GM21526 (cell line): ENCODE data around the gene LIMS2.

Source experiments
- ATAC-seq: cut with Tn5 transposase; IDR thresholded peaks from one replicate; pipeline ENCODE4 v1.9.1; 2021; ENCODE audit warnings: moderate library complexity; ENCODE audit not compliant: unreplicated experiment, low FRiP score

Gene LIMS2

DNA sequence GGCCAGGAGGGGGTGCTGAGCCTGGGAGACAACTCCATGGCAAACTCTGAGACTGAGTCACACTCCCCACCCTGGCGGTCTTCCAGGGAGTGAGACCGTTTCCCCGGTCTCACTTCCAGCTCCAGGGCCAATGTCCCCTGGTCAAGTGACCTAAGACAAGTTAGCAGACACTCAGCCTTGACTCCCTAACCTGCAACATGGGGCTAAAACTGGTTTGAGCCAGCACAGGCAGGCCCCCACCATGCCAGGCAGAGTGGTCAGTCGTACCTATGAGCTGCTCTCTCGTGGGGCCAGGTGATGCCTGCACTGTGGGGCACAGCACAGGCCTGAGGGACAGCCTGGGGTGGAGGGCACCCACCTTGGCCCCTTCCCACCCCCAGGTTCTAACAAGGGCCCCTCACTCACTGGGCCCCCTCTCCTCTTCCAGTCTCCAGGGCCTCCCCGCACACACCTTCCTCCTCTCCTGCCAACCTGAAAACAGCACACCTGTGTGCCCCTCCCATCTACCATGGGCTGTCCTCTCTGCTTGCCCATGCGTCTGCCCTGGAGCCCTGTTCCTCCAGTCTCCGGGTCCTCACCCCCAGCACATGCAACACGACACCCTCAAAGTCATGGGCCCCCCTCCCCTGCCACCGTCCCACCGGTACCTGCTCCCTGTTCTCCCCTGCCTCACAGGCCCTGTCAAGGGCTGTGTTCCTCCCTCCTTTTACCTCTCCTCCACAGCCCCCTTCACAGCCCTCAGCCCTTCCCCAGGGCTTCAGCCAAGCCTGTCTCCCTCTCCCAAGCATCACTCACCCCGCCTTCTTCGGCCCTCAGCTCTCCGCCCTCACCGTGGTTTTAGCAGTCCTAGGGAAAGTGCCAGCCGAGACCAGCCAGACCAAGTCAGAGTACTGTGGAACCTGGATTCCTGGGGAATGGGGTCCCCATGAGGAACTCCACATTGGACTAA is 27.8 kb downstream of the LIMS2 start:
- ATAC-seq: no peak

- ATAC-seq: no peak
These were observed 28.7 kb downstream of the LIMS2 start for GRCh38 chr2:127646487-127647241.

DNA sequence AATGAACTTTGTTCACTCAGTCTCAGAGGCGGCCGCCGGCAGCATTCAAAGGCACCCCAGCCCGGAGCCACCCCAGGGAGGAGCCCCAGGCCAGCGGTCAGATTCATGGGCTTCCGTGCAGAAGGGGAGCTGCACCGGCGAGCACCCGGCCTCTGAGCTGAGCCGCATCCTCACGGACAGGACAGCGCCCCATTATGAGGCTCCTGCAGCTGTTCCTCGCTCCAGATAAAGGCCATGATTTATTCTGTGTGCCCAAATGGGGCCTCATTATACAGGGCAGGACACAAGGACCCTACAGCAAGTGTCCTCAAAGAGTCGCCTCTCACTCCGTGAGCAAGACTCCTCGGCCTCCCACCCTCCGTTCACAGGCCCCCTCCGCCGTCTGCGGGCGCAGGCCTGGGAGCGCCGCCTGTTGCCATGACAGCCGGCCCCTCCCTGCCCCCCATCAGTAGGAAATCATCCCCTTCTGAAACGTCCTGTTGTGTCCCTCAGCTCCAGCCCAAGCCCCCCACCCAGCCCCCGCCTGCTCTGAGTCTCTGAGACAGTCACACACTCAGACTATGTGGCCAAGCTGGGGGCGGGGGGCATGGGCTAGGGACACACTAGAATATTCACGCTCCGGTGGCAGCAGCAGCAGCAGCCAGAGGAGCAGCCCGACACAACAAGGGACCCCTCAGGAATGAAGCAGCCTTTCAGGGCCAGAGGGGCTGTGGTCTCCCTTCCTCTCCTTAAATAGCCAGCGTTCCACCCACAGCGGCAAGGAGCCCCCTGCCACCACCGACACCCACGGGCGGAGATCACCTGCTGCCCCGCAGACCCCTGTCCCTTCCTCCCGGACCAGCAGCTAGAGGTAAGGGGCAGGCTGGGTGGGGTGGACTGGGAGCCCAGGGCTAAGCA is 29.7 kb downstream of the LIMS2 start, which contains the start of gene GPR17:
GPR17 (plus strand) TSS at position 759 of the 897 bp plus-strand sequence. CDS start 4,583 bp downstream, outside the sequence.
- no peak for ATAC-seq

- ATAC-seq: no peak
These were observed 30.3 kb downstream of the LIMS2 start for GRCh38 chr2:127645026-127645394.

GRCh38 chr2:127644066-127645025 is 31.0 kb downstream of the LIMS2 start:
- no peak for ATAC-seq

GRCh38 chr2:127643439-127644065 is 31.8 kb downstream of the LIMS2 start:
- ATAC-seq: no peak

DNA sequence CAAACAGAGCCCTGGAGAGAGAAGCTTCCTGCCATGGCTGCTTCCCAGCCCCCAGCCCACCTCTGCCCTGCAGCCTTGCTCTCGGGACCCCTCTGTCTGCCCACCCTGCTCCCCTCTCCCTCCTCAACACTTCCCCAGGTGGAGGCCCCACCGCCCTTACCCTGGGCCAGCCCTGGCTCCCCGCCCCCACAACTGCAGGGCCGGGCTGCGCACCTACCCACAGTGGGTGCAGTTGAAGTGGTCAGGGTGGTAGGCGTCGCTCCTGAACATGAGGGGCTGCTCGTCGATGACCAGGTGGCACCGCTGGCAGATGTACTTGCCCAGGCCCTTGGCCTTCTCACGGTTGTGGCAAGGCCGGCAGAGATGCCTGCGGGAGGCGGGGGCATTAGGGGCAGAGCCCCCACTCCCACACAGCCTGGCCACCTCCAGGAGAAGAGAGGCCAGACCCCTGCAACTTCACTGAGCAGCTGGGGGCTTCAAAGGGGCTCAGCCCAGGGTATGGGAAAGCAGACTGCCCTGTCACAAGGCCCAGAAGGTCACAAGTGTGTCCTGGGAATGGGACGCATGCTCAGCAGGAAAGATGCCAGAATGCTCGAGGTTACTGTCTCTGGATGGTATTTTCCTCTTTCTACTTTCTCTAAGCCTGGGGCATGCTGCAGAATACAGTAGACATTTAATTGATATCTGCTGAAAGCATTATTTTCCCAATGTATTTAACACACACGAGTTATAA is 32.5 kb downstream of the LIMS2 start:
- ATAC-seq: no peak

- no peak for ATAC-seq
These were observed 33.4 kb downstream of the LIMS2 start for GRCh38 chr2:127641846-127642507.

GRCh38 chr2:127641133-127641532 is 34.2 kb downstream of the LIMS2 start:
- ATAC-seq: no peak

GRCh38 chr2:127640082-127641072 is 35.0 kb downstream of the LIMS2 start:
- no peak for ATAC-seq

- no peak for ATAC-seq
These were observed 36.2 kb downstream of the LIMS2 start for GRCh38 chr2:127639111-127639474.

DNA sequence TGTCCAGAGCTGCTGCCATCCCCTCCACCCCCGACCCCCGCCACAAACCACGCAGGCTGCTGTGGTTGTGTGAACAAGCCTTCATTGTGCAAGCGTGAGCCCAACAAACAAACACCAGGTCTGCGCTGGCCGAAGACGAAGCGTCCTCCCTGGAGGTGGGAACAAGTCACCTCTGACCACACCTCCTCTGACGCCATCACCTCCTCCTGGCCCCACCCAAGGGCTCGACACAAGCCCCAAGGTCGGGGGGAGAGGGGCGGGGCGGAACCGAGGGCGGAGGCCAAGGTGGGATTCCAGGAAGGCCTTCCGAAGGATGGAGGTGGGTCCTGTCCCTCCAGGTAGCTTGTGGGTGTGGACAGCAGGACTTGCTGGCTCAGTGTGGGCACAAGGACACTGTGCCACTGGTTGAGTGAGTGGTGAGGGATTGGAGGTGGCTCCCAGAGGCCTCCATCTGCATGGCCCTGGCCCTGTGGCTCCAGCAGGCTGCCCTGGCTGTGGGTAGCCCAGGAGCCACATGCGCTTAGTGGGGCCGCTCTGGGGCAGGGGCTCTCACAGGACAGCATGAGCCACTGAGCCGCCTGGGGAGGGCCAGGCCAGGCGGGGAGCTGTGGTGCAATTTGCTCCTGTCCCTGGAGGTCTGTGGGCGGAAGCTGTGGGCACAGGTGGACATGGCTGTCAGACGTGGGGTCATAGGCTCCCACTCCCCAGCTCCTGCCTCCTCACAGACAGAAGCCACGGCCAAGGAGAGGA is 36.8 kb downstream of the LIMS2 start:
- ATAC-seq: no peak

GRCh38 chr2:127637725-127638252 is 37.5 kb downstream of the LIMS2 start:
- ATAC-seq: no peak

DNA sequence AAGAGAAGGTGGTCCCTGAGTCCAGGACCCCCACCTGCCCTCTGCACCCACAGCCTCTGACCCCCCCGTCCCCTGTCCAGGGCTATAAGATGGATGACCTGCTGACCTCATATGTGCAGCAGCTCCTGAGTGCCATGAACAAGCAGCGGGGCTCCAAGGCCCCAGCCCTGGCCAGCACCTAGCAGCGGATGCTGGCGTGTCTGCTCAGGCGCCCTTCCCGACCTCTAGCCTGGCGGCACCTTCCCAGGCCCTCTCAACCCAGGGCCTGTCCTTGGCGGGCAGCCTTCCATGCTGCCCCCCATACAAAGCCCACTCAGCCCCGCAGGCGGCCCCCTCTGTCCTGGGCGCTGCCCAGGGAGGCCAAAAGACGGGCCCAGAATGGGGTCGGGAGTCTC is 38.1 kb downstream of the LIMS2 start:
- ATAC-seq: no peak
